GM18858 (cell line): ENCODE measurements around the gene TCL1B.
"Not testable (repeated sequence)": the region's sequence is repeated elsewhere in the genome, so short reads cannot be mapped to it uniquely, and the experiment has no call there.

Experiments used
- ATAC-seq: cut with Tn5 transposase; IDR thresholded peaks from one replicate; pipeline ENCODE4 v1.9.1; 2021; ENCODE audit not compliant: unreplicated experiment

Gene TCL1B, protein sequence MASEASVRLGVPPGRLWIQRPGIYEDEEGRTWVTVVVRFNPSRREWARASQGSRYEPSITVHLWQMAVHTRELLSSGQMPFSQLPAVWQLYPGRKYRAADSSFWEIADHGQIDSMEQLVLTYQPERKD

DNA sequence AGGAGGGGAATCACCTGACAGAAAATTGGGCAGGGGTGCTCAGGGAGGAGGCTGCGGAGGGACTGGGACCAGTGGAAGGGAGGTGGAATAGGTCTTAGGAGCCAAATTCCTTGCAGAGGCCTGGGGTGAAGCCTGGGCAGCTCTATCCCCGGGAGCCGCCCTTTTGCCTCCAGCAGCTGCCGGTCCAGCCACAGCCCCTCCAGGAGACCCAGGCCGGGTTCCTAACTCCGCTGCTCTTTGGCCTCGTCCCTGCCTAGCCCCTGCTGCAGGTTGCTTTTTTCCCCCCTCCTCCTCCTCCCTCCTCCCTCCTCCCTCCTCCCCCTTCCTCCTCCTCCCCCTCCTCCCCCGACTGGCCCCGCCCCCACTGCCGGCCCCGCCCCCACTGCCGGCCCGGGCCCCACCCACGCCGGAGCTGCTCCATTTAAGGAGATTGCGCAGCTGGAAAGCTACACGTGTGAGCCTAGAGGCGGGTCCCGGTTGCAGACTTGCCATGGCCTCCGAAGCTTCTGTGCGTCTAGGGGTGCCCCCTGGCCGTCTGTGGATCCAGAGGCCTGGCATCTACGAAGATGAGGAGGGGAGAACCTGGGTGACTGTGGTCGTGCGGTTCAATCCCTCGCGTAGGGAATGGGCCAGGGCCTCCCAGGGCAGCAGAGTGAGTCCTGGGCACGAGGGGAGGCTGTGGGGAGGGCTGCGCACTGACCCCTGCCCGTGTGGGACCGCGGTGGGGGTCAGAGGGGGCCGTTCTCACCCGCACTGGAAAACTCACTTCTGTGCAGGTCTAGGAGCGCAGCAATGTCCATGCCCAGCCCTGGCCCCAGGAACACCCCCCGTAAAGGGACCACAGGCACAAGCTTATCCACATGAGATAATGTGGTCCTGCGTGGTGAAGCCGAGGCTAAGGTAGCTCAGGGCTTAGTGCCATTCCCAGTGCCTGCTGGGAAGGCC lies at the start of gene TCL1B:
Gene TCL1B (plus strand): TSS at position 449 of the 945 bp plus-strand sequence. CDS start 42 bp downstream, at position 491.
- ATAC-seq = no peak

DNA sequence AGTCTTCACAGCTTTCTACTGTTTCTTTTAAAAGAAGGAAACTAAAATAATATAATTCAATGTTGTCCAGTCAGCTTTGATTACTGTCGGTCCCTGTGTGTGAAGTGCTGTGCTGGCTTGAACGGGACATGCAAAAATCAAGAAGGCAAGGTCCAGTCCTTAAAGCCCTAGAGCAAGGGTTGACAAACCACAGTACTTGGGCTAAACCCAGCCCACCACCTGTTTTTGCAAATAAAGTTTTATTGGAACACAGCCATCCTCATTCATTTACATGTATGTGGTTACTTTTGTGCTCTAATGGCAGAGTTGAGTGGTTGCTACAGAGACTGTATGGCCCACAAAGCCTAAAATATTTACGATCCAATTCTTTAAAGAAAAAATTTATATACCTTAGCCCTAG lies 41.2 kb upstream of the TCL1B start:
- no peak for ATAC-seq

DNA sequence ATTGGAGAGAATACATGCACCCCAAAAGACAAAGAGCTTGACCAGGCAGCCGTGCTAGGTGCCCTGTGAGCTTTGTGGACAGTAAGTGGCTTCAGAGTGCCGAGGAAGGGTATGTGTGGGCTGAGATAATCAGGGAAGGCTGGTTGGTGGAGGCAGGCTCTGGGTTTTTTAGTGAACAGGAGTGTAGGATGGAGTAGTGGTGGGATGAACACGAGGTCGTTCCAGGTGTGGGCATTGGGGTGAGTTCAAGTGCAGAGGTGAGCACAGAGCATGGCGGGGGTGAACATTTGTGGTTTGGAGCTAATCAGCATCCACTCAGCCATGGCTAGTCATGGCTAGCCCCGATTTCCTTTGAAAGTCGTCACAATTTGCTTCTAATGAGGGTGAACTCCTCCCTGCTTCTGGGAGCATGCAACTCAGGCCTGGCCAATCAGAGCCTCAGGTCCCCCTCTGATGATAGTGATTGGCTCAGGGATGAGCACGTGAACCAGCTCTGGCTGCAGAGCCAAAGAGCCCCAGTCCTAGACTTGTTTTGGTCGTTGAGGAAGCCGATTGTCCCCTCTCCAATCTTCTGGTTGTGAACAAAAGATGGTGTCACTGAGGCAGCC lies 40.7 kb upstream of the TCL1B start:
- ATAC-seq = no peak

DNA sequence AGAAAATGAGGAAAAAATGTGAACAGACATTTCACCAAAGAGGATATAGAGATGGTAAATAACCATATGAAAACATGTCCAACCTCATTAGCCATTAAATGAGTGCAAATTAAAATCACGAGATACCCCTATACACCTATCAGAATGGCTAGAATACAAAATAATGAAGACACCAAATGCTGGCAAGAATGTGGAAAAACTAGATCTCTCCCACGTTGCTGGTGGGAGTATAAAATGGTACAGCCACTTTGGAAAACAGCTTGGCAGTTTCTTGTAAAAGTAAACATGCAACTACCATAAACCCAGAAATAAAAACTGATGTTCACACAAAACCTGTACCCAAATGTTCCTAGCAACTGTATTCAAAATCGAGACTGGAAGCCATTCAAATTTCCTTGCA lies 38.3 kb upstream of the TCL1B start:
- ATAC-seq = no peak

DNA sequence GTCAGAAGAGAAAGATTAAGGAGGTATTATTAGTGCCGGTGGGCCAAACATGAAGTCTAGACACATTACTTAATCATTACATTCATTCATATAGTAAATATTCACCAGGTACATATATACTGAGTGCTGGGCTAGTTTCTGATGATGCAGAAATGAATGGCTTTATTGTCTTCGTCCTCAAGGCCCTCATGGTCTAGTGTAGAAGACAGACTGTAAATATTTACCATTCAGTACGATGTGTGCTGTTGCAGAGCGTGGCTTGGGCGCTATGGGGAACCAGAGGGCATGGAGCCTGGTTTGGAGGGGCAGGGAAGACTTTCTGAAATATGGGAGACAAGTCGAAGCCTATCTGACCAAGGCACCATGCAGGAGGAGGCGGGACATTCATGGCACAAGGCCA lies 37.0 kb upstream of the TCL1B start:
- ATAC-seq = no peak

DNA sequence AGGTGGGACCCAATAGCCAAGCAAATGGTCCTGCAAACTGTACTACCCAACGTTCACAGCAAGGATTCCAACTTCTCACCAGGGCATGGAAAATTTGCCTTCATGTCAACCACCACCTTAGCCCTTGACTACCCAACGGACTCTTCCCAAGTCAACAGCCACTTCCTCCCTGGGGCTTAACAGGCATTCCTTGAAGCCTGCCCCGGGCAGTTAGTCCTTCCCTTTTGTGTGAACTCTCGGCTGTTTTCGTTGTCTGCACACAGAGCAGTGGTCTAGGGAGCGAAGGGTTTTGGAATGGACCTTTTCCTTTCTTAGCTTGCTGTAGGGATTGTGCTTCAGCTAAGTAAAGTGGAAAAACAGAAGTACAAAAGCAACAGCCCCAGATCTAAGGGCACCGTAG lies 35.2 kb upstream of the TCL1B start:
- no peak for ATAC-seq

DNA sequence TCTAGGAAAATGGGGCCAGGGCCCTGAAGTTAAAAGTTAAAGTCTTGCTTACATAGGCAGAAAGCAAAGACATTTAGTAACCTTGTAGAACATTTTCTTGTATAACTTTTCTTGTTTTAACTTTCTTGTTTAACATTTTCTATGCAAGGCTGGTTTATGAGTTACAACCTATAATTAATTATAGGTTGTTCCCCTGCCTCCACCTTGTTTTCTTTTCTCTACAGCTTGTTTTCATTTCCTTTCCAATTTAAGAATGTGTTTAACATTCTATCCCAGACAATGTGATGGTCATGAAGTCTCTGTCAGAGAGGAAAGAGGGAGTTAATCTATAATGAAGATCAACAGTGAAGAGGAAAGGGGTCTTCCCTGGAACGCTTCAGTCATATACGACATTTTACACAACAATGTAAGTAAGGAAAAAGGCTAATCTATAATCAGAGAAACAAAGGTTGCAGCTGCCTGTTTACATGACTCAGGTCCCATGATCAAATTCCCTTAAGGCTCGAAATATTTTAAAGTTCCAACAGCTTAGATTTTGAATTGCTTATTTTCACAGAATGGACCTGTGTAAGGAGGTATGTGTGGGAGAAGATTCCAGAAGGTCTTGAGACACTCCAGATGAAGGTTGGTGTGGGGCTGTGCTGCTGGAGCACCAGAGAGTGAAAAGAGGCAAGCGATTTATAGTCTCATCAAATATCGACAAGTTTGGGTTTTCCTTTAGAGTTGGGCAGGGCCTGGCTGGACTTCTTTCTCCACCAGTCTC lies 34.2 kb upstream of the TCL1B start:
- ATAC-seq = no peak

DNA sequence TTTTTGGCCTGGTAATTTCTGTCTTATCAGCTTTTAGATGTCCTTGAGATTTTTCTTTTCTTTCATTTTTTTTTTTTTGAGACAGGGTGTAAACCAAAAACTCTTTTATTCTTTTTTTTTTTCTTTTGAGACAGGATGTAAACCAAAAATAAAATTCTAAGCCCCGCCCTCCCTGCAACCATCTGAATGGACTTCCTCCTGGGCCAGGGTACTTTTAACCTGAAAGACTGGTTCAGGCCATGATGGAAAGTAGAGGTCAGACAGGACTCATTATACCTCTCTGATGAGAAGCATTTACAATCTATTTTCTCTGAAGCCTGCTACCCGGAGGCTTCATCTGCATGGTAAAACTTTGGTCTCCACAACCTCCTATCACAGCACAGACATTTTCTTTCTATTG lies 33.5 kb upstream of the TCL1B start:
- no peak for ATAC-seq

DNA sequence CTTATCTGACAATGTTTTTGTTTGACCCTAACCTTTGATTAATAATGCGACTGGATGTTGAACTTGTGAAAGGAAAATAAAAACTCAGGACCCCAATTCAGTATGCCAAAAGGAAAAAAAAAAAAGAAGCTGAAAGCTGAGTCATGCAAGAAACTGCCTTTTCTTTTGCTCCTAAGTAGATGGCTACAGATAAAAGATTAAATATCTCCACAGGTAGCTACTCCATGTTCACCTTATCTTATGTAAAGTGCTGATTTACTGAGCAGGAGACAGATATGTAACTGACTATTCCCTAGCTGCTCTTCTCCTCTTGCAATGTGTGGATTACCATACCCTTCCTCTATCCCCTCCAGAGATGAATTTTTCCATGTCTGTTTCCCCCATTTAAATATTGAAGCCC lies 30.8 kb upstream of the TCL1B start:
- ATAC-seq = no peak

DNA sequence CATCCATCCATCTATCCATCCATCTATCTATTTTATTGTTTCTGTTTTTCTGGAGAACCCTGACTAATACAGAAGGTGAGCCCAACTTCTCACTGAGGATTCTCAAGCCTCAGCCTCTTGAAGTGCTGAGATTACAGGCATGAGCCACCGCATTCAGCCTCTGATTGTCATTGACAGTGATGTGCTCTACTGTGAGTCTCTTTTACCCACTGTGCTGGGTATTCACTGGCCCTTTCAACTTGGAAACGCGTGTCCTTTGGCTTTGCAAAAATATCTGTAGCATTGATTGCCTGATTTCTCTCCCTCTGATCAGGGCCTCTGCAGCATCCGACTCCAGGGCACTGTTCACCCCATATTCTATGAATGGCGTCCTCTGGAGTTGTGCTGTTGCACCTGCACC lies 29.6 kb upstream of the TCL1B start:
- ATAC-seq = no peak

DNA sequence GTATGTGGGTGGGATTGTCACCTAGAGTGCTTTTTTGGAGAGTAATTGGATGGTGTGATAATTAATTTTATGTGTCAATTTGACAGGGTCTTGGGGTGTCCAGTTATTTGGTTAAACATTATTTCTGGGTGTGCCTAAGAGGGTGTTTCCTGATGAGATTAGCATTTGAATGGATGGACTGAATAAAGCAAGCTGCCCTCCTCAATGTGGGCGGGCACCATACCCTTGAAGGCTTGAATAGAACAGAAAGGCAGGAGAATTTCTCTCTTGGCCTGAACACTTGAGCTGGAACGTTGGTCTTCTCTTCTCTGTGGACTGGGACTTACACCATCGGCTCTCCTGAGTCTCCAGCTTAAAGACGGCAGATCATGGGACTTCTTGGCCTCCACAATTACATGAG lies 28.8 kb upstream of the TCL1B start:
- ATAC-seq = no peak

DNA sequence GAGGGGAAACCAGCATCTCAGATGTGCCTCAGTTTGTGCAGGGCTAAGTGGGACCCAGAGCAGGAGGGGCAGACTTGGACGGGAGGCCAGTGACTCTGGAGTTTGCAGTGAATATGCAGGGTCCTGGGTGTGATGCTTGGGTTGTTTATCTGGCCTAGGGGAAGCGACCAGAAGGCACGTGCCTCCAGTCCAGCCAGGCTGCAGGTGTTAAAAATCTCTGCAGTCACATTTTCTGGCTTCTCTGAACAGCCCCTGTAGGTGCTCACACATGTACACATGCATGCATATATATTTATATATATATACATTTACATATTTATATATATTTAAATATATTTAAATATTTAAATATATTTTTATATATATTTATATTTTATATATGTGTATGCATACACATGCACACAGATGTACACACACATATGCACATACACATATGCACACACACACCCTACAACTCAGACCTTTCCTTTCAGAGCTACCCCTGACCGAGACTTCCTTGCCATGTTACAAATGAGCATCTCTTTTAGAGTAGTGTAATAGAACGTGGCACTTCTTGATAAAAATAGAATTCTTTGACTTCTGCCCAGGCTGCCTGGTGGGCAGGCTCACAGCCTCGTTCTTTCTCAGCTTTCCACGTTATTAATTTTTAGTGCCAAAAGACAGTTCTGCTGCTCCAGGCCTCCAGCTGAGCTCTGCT lies 26.8 kb upstream of the TCL1B start:
- ATAC-seq = no peak

DNA sequence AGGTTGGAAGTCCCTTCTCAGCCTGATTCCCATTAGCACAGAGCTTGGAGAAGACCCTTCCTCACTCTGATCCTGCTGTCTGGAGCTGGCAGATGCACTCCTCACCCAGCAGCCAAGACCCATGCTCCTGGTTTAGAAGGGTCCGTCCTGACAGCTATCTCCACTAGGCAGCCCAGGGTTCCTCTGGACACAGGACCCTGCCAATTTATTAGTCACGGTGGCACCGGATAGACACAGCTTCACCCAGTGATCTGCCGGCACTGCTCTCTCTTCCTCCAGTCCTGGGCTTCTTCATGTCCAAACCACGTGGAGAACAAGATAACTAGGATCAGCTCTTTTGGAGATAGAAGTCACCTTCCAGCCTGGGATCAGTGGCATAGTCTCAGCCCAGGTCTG lies 26.2 kb upstream of the TCL1B start:
- no peak for ATAC-seq

DNA sequence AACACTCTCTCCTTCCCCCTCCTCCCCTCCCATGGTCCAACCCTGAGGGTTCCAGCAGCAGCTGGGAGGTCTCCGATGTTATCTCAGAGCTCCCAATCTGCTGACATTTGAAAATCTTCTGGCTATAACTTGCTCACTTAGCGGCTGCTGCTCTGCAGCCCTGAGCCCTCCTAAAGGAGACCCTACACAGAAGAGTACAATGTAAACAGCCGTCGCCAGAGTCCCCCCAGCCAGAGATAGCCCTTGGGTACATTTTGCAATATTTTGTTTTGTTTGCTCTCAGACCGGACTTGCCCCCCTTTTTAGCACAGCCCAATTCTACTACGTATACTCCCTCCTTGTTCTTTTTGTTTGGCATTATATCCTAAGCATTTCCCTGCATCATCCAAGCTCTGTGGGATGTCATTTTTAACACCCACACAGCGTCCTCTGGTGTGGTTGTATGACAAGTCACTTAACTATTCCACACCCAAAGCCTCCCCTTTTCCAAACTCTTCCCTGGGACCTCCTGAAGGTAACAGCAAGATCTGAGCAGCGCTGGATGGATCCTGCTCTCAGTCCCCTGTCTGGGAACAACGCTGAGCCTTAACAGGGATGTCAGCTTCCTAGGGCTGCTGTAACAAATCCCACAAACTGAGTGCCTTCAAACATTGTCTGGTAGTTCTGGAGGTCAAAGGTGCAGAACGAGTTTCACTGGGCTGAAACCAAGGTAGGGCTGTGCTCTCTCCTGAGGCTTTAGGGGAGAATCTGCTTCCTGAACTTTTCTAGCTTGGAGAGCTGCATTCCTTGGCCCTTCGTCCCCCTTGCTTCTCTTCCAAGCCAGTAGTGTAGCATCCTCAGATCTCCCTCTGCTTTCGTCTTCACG lies 25.3 kb upstream of the TCL1B start:
- ATAC-seq = no peak

DNA sequence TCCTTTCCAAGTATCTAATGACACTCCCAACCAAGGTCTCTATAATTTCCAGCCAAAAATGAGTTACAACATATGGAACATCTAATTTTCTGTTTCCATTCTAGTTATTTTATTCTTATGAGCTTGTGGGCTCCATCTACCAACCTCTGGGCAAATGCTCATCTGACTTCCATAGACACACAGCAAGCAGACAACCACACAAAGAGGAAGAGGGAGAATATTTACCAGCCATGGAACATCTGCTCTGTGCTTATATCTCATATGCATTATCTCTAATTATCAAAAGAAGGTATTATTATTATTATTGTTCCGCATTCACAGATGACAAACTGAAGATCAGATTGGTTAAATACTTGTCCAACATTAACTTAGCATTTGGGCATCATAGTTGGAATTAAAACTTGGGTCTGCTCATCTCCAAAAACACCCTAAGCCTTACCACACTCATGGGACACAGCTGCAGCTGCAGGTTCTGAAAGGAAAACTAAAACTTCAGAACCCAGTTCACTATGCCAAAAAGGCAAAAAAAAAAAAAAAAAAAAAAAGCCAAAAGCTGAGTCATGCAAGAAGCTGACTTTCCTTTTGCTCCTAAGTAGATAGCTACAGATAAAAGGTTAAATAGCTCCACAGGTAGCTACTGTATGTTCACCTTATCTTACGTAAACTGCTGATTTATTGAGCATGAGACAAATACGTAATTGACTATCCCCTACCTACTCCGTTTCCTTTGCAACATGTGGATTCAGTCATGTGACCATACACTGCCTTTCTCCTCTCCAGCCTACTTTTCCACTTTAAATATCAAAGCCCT lies 23.6 kb upstream of the TCL1B start:
- peak; percentile 29 for ATAC-seq

DNA sequence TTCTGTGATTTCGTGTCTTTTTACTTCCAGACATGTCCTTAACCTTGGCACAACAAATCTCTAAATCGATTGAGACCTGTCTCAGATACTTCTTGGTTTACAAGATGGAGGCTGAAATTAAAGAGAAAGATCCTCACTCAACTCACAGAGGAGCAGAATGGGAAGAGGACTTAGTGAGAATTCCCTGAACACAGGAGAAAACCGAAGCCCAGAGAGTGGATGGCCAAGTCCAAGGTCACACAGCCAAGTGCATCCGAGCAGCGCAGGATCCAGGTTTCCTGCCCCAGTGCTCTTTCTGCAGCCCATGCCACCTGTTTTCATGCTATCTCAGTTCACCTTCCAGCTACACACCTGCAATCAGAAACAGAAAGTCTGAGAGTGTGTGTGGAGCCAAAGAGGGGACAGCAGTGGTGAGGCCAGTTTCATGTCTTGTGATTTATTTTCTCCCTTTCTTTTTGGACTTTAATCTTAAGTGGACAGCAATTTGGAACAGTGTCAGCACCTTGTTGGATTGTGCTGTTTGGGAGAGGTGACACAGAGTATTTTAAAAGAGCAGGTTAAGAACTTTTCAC lies 22.9 kb upstream of the TCL1B start:
- no peak for ATAC-seq

DNA sequence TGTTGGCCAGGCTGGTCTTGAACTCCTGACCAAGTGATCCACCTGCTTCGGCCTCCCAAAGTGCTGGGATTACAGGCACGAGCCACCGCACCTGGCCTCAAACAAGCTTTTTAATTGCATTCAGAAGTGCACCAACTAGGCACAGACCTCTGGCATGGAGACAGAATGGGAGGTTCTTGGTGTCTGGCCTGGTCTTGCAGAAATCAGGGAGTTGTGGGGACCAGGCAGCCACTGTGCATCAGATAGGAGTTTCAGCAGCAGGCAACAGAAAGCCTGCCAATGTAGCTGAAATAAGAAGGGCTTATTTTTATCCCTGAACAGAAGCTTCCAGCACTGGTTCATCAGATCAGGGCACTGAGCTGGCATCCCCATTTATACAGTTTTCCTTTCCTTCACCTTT lies 22.2 kb upstream of the TCL1B start:
- ATAC-seq = no peak

DNA sequence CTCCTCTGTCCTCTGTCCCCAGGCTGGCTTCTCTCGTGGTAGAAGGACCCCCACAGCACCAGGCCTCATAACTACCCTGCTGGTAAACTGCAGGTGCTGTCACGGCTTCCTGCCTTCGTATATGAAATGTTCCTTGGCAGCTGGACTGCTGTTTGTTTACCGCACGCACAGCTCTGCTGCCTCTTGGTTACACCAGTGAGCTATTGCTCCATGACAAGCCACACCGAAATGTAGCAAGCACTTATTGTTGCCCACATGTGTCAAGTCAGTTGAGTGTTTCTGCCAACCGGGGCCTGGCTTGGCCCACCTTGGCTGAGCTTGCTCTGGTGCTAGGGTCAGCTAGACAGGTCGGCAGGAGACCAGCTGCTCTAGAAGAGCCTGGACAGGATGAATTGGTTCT lies 21.7 kb upstream of the TCL1B start:
- ATAC-seq = peak; percentile 23

DNA sequence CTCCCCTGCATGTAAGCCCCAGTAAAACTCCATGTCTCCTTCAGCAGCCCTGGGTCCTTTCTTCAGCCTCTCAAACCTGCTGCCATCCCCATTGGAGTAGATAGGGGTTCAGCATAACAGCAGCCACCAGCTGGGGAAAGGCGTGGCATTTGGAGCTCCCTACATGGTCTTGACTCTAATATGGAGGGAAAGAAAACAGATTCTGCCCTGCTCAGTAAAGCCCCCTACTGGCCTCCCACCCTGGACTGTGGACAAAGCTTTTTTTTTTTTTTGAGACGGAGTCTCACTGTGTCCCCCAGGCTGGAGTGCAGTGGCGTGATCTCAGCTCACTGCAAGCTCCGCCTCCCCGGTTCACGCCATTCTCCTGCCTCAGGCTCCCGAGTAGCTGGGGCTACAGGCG lies 20.7 kb upstream of the TCL1B start:
- ATAC-seq = not testable (repeated sequence)
